Omental fat pad (tissue), 4 donors: Measurements from ENCODE around the gene DPP4. TPM values are rescaled to one million over a fixed set of nuclear protein-coding genes. Genes with fewer than 3 reads are reported as not detected.

Experiments
- ATAC-seq: fragments of 150-250 bp; one replicate; pipeline ENCODE4 v1.9.1; 2016; ENCODE audit warnings: mild to moderate bottlenecking, moderate library complexity; ENCODE audit not compliant: low FRiP score
- DNase-seq: peaks from one replicate; pipeline ENCODE4 v3.0.0-alpha.2; 2019; ENCODE audit warnings: low spot score
- CTCF ChIP-seq, 3 donors: fragments of 450-650 bp; IDR thresholded peaks; one replicate each; pipeline ENCODE4 v1.5.1; 2016 to 2017; ENCODE audit warnings: antibody characterized with exemption in 3 of 3, mild to moderate bottlenecking in 3 of 3, moderate library complexity in 2 of 3
- total RNA-seq, 4 donors: library from RNA; depleted of rRNA; stranded (reverse); fragments of >200 nt; gene quantifications; one replicate each; pipeline ENCODE4 v1.1.0, GENCODE V29; 2016

Gene DPP4
- total RNA-seq, 4 donors from 2014 or later, result 11.7 to 105 (median 21.0) TPM

- ATAC-seq (no peak), DNase-seq (no peak)
- TF ChIP-seq CTCF (IDR thresholded peaks at IDR 0.05), result no peak
These were observed 102.5 kb downstream of the DPP4 start for GRCh38 chr2:161971551-161971950.

- DNase-seq, result no peak
- no peak for ATAC-seq
- TF ChIP-seq CTCF (IDR thresholded peaks at IDR 0.05), result no peak
These were observed 104.9 kb downstream of the DPP4 start for GRCh38 chr2:161969159-161969558.

GRCh38 chr2:161965994-161966393 is 108.0 kb downstream of the DPP4 start:
- ATAC-seq (no peak), DNase-seq (no peak)
- TF ChIP-seq CTCF (IDR thresholded peaks at IDR 0.05), result no peak

- DNase-seq (no peak), ATAC-seq (no peak)
- TF ChIP-seq CTCF (IDR thresholded peaks at IDR 0.05), result no peak
These were observed 109.9 kb downstream of the DPP4 start for GRCh38 chr2:161964160-161964559.

GRCh38 chr2:161962160-161962559 is 111.9 kb downstream of the DPP4 start:
- no peak for ATAC-seq
- no peak for TF ChIP-seq CTCF (IDR thresholded peaks at IDR 0.05)
- no peak for DNase-seq

GRCh38 chr2:161961061-161961460 is 113.0 kb downstream of the DPP4 start:
- no peak for TF ChIP-seq CTCF (IDR thresholded peaks at IDR 0.05)
- no peak for ATAC-seq
- no peak for DNase-seq

GRCh38 chr2:161956738-161957137 is 117.3 kb downstream of the DPP4 start:
- no peak for TF ChIP-seq CTCF (IDR thresholded peaks at IDR 0.05)
- ATAC-seq (no peak), DNase-seq (no peak)
